ENCODE measurements around the gene KCNE4.
"Not testable (repeated sequence)": the region's sequence is repeated elsewhere in the genome, so short reads cannot be mapped to it uniquely, and the experiment has no call there.

KCNE4 gene

GRCh38 chr2:223058952-223059716 lies 7.1 kb downstream of the KCNE4 start:
- DNase-seq (ENCODE audit: low read depth): no peak

DNA sequence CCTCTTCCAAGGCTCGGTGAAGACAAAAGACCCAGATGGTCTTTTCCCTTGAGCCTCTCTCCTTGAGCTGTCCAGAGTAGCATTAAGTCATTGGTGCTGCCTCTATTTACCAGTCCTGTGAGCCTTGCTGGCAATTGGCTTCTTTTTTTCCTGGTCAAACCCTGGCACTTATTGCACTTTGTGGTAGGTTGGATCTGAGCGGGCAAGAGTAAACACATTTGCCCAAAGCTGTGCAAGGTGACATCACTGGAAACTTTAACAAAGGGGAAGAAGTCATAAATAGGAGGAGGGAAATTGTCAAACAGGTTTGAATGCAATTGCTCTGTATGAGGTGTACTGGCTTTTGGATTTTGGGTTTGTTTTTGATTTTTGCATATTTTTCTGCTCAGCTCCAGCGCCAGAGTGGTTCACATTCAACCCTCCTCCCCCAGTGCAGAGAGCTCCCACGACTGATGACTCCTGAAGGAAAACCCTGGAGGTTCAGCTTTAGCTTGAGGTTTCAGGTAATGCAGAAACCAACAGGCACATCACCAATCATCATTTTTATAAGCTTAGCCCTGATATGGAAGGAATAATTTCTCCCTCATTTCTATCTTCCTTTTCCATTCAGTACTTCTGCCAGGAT lies 8.3 kb downstream of the KCNE4 start:
- DNase-seq (ENCODE audit: low read depth): no peak

- DNase-seq (ENCODE audit: low read depth): no peak
Measured at GRCh38 chr2:223062396-223062795, 10.4 kb downstream of the KCNE4 start.

GRCh38 chr2:223065107-223065506 lies 13.1 kb downstream of the KCNE4 start:
- no peak for DNase-seq (ENCODE audit: low read depth)

DNA sequence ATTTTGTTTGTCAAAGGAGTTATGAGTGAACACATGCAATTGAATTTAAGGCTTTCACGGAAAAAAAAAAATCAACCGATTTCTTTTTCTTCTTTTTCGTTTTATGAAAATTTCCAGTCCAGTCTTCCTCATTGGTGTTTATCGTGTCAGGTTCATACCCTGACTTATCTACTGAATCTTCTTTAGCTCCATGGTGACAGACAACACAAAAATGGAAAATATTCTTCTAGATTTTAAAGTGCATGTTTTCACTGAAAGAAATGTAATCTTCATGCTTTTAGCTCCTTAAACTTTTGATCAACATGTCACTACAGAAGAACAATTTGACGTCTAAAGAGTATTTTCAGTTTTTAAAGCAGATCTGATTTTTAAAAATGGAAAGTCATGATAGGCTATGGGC lies 14.7 kb downstream of the KCNE4 start:
- DNase-seq (ENCODE audit: low read depth): no peak

- DNase-seq (ENCODE audit: low read depth): no peak
Measured at GRCh38 chr2:223068071-223068470, 16.1 kb downstream of the KCNE4 start.

DNA sequence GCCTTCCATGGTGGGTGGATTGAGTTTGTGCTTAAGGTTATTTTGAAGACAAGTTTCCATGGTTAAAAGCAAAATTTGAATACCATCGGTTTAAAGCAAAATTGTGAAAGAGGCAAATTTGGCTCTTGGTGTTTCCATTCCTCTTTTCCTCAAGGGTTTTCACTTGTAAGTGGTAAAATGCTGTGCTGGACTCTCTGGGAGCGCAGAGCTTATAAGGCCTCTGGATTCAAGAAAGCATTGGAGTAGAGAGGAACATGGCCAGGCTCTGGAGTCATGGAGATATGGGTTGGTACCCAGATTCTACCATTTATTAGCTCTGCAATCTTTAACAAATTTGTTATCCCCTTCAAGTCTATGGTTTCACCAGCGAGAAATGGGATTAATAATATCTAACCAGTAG lies 17.5 kb downstream of the KCNE4 start:
- DNase-seq (ENCODE audit: low read depth): no peak

- no peak for DNase-seq (ENCODE audit: low read depth)
Measured at GRCh38 chr2:223069988-223070387, 18.0 kb downstream of the KCNE4 start.

- no peak for DNase-seq (ENCODE audit: low read depth)
Measured at GRCh38 chr2:223071139-223071538, 19.1 kb downstream of the KCNE4 start.

DNA sequence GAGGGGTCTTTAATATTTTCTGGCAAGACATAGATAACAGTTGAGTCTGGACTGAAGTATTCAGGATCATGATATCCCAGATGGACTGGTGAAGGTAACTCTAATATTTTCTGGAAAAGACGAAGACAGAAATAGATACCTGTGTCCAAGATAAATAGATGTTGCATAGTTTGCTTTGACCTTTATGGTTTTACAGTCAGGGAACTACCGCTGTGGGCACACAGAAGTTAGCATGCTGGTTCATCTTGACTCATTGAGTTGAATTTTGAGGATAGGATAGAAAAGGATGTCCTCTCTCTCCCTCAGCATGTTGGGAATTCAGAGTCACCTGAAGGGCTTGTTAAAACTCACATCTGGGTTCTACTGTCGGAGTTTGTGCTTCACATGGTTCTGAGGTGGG lies 20.8 kb downstream of the KCNE4 start:
- no peak for DNase-seq (ENCODE audit: low read depth)

DNA sequence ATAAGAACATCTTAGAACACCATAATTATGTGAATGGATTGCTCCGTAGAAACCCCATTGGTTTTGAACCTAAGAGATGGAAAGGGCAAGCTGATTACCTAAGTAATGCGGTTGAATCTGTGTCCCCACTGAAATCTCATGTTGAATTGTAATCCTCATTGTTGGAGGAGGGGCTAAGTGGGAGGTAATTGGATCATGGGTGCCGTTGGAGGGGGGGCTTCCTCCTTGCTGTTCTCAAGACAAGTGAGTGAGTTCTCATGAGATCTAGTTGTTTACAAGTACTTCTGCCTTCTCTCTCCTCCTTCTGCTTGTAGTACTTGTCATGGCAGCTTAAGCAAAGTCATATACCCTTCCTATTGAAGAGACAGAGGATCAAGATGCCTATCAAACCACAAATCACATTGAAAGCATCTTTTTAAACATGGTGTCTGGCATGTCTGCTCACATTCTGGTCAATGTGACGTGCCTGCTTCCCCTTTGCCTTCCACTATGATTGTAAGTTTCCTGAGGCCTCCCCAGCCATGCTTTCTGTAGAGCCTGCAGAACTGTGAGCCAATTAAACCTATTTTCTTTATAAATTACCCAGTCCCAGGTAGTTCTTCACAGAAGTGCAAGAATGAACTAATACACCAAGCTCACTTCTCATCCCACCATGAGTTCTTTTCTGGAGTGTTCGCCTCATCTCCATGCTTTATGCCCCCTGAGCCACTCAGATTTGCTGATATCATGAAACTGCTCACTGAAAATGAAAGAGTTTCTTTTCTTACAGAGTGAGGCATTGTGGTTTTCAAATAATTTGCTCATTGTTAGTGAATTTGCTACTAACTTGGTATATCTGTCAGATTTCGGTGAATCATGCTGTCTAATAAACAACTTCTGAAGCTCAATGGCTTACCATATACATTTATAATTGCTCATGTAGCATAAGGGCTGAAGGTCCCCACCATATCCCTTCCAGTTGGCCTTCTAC lies 23.6 kb downstream of the KCNE4 start:
- DNase-seq (ENCODE audit: low read depth): no peak

DNA sequence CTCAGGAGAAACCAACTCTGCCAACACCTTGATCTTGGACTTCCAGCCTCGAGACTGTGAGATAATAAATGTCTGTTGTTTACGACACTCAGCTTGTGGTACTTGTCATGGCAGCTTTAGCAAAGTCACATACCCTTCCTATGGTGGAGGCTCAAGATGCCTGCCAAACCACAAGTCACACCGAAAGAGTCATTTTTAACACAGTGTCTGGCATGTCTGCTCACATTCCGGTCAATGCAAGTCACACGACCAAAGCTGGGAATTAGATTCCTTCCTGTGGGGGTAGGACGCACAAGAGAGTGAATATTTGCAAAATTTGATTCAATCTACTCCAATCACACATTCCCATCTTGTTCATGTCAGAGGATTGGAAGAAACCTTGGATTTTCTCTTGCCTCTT lies 24.6 kb downstream of the KCNE4 start:
- DNase-seq (ENCODE audit: low read depth): no peak

GRCh38 chr2:223078482-223078881 lies 26.5 kb downstream of the KCNE4 start:
- no peak for DNase-seq (ENCODE audit: low read depth)

GRCh38 chr2:223079378-223079777 lies 27.4 kb downstream of the KCNE4 start:
- no peak for DNase-seq (ENCODE audit: low read depth)

DNA sequence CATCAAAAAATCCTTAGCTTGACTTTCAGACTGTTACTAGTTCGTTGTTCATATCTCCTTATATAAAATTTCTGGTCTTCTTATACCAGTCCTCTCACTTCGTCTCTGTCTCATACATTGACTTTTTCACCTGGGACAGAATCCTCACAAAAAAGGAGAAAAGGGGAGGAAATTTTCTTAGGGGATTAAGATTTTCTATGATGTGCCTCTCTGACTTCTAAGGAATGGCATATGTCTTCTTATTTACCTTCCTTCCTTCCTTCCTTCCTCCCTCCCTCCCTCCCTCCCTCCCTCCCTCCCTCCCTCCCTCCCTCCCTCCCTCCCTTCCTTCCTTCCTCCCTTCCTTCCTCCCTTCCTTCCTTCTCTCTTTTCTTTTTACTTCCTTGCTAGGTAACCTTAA lies 27.9 kb downstream of the KCNE4 start:
- no peak for DNase-seq (ENCODE audit: low read depth)

DNA sequence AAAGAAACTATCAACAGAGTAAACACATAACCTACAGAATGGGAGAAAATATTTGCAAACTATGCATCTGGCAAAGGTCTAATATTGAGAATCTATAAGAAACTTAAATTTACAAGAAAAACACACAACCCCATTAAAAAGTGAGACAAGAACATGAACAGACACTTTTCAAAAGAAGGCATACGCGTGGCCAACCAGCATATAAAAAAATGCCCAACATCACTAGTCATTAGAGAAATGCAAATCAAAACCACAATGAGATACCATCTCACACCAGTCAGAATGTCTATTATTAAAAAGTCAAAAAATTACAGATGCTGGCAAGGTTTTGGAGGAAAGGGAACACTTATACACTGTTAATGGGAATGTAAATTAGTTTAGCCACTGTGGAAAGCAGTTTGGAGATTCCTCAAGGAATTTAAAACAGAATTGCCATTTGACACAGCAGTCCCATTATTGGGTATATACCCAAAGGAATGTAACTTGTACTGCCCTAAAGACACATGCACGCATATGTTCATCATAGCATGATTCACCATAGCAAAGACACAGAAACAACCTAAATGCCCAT lies 28.9 kb downstream of the KCNE4 start:
- DNase-seq (ENCODE audit: low read depth): not testable (repeated sequence)

DNA sequence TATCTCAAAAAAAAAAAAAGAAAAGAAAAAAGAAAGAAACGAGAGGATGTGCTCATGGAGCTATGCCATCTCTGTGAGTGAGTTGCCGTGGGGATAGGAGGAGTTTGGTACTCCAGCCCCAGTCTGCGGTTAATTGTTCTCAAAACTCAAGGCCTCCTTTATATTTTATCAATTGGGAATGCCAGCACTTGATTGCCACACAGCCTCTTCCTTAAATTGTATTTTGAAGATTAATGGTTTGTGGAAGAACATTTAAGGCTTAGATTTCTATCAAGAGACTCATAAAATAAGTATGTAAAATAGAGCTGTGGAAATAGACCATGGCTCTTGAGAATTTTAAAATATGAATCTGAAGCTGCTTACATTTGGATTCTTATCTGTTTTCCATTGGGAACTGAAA lies 29.8 kb downstream of the KCNE4 start:
- no peak for DNase-seq (ENCODE audit: low read depth)

GRCh38 chr2:223082706-223083105 lies 30.7 kb downstream of the KCNE4 start:
- no peak for DNase-seq (ENCODE audit: low read depth)

DNA sequence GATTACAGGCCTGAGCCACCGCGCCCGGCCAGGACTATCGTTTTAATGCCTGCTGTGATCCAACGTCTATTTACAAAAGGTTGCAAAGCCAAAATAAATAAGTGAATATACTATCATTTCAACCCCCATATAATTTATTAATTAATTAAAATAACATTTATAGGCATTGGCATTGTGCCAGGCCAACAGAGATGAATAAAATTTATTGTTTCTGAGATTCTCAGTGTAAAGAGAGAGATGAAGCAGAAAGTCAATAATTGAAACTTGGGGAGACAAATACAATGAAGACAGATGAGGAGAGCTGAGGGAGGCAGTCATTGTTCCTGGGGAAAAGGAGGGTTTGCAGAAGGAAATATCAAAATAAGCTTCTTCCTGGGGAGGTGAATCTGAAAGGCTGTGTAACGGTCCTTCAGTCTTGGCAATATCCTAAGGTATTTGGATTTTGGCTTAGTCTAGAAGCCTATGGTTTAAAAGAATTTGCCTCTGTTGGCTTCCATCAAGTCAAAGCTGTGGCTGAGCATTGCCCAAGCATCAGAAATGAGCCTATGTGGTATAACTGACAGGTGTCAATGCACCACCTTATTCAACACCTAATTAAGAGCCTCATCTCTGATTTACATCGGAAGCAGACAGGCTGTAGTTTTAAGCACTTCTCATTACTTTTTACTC lies 31.5 kb downstream of the KCNE4 start:
- DNase-seq (ENCODE audit: low read depth): no peak

- DNase-seq (ENCODE audit: low read depth): no peak
Measured at GRCh38 chr2:223084873-223085272, 32.9 kb downstream of the KCNE4 start.

DNA sequence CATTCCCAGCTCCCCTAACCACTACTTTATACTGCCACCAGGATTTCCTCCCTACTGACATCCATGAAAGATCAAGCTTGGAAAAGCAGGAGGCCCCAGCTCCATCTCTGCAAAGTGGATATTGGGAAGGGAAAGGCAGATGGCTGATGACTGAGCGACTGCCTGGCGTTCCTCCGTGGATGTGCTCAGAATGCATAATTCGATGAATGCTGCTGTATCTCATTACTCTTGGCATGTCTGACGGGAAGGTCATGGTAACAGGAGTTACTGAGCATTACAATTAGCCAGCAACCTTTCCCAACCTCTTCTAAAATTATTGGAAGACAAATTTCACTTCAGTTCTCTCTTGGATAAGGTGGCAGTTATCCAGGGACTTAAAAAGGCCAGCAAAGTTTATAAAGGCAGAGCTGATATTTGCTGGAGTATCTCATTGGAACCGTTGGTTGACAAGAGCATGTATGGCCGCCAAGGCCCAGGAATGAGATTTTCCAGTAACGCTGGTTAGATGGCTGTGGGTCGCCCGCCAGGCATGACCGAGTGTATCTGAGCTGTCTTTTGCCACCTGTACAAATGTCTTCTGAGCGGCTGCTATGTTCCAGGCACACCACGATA lies 34.5 kb downstream of the KCNE4 start:
- no peak for DNase-seq (ENCODE audit: low read depth)

Data from stimulated activated CD8-positive, alpha-beta memory T cell treated with anti-CD3 and anti-CD28 coated beads, Interleukin-12 subunit alpha, Interleukin-12 subunit beta, amount 100 ng/mL, for 4 hours (primary cell).